ENCODE data around the gene GCNT3.

GCNT3 gene

DNA sequence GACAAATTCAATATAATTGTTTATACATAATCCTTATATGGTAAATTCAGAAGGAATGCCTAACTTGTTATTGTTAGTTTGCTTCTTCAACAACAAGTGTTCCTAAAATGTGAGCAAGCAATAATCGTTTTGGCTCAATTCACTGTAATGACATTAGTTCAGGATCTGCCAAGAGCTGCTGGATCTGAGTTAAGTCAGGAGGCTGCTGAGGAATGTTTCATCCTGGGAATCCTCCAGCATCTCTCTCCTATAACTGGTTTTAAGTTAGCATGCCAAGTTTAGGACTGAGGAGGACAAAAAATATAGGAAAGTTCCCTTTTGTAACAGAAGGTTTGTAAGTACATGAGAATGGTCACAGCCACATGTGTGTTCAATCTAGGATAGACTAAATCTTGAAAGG is 50.7 kb downstream of the GCNT3 start:
- Histone ChIP-seq H3K36me3 (ENCODE audit: control insufficient read depth, insufficient read depth, low read length) (no peaks in the 10 kb centered on the region), H3K9ac (ENCODE audit: low read length) (no peak overlapping the region), H3K27me3 (ENCODE audit: control insufficient read depth, insufficient read depth, low read length) (no peaks in the 10 kb centered on the region), H3K4me3 (ENCODE audit: low read length) (no peak overlapping the region), H3K4me1 (ENCODE audit: control insufficient read depth, insufficient read depth, low read length) (no peaks in the 10 kb centered on the region), H3K9me3 (ENCODE audit: control insufficient read depth, low read length) (no peaks in the 10 kb centered on the region)

GRCh38 chr15:59668556-59668955 is 57.0 kb downstream of the GCNT3 start:
- Histone ChIP-seq H3K27me3 (ENCODE audit: control insufficient read depth, insufficient read depth, low read length) (no peaks in the 10 kb centered on the region), H3K4me1 (ENCODE audit: control insufficient read depth, insufficient read depth, low read length) (no peaks in the 10 kb centered on the region), H3K36me3 (ENCODE audit: control insufficient read depth, insufficient read depth, low read length) (no peaks in the 10 kb centered on the region)

More at GRCh38 chr15:59668556-59668955, 57.0 kb downstream of the GCNT3 start:
- no peak overlapping the region for H3K9ac ChIP-seq (ENCODE audit: low read length)
- H3K9me3 ChIP-seq (ENCODE audit: control insufficient read depth, low read length) = no peaks in the 10 kb centered on the region
- H3K4me3 ChIP-seq (ENCODE audit: low read length) = no peak overlapping the region

All from mucosa of stomach (tissue), 1 donor.